Measurements from ENCODE around the gene BCAS1. TPM values are rescaled to one million over a fixed set of nuclear protein-coding genes. Genes with fewer than 3 reads are reported as not detected.

Gene BCAS1
- total RNA-seq, 2 experiments from 2014 or later, result 0.09 TPM; not detected in 1

GRCh38 chr20:53970232-53970631, 100.2 kb downstream of the BCAS1 start:
- POLR2A ChIA-PET, result no interaction called here
- Mint-ChIP-seq H3K36me3 (no peaks in the 10 kb centered on the region), H3K27me3 (no peaks in the 10 kb centered on the region), H3K27ac (no peak overlapping the region), H3K9me3 (peaks cover 5% of the 10 kb centered on the region), H3K4me3 (no peak overlapping the region), H3K4me1 (no peaks in the 10 kb centered on the region)
- ATAC-seq (ENCODE audit: low read depth), result no peak
- DNase-seq, result no peak

GRCh38 chr20:53967527-53967926, 102.9 kb downstream of the BCAS1 start:
- no peak overlapping the region for H3K4me3 Mint-ChIP-seq
- POLR2A ChIA-PET, result no interaction called here
- peaks cover 4% of the 10 kb centered on the region for H3K27me3 Mint-ChIP-seq
- DNase-seq, result no peak
- H3K9me3 Mint-ChIP-seq, result no peaks in the 10 kb centered on the region
- no peaks in the 10 kb centered on the region for H3K36me3 Mint-ChIP-seq
- ATAC-seq (ENCODE audit: low read depth), result no peak
- H3K27ac Mint-ChIP-seq, result no peak overlapping the region
- H3K4me1 Mint-ChIP-seq, result no peaks in the 10 kb centered on the region

GRCh38 chr20:53966774-53967398, 103.5 kb downstream of the BCAS1 start:
- ATAC-seq (ENCODE audit: low read depth), result no peak
- no peaks in the 10 kb centered on the region for H3K36me3 Mint-ChIP-seq
- H3K27ac Mint-ChIP-seq, result no peak overlapping the region
- H3K4me3 Mint-ChIP-seq, result no peak overlapping the region
- H3K9me3 Mint-ChIP-seq, result no peaks in the 10 kb centered on the region
- H3K27me3 Mint-ChIP-seq, result peaks cover 4% of the 10 kb centered on the region
- POLR2A ChIA-PET, result no interaction called here
- no peaks in the 10 kb centered on the region for H3K4me1 Mint-ChIP-seq
- no peak for DNase-seq

DNA sequence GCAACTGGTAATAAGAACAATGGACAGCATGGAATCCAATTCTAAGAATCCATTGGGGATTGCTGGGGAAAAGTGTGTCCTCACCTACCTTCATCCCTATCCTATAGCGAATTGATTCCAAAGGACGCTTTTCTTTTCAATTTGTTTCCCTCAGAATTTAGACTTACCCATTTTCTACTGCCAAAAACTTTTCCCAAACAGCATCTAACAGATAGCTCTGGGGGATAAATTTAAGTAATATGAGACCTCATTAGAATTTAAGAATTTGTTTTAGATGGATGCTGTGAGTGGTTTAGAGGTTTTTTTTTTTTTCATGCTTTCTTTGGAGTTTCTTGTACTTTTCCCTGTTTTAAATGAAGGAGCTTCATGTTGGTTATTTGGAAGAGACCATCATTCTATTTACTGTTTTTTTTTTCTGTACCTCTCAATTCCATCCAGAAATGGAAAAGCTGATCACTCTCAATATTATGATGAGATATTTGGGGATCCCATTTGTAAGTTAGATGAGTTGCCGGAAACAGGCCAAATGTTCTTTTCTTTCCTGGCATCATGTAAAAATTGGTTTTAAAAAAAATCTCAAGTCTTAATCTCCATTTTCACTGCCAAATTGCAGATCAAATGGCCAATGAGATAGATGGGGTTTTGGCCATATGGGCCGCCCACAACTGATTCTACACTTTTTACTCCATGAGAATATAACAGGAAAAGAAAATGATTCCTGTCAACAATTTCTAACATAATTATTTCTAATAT, 105.7 kb downstream of the BCAS1 start:
- peaks cover 6% of the 10 kb centered on the region for H3K27me3 Mint-ChIP-seq
- peaks cover 2% of the 10 kb centered on the region for H3K4me1 Mint-ChIP-seq
- no peak for DNase-seq
- H3K27ac Mint-ChIP-seq, result no peak overlapping the region
- no peaks in the 10 kb centered on the region for H3K36me3 Mint-ChIP-seq
- ATAC-seq (ENCODE audit: low read depth), result no peak
- POLR2A ChIA-PET, result no interaction called here
- H3K9me3 Mint-ChIP-seq, result no peaks in the 10 kb centered on the region
- H3K4me3 Mint-ChIP-seq, result no peak overlapping the region

GRCh38 chr20:53964067-53964466, 106.3 kb downstream of the BCAS1 start:
- H3K9me3 Mint-ChIP-seq, result no peaks in the 10 kb centered on the region
- POLR2A ChIA-PET, result no interaction called here
- DNase-seq (no peak), ATAC-seq (ENCODE audit: low read depth) (no peak)
- peaks cover 2% of the 10 kb centered on the region for H3K4me1 Mint-ChIP-seq
- H3K4me3 Mint-ChIP-seq, result no peak overlapping the region
- H3K27ac Mint-ChIP-seq, result no peak overlapping the region
- H3K36me3 Mint-ChIP-seq, result no peaks in the 10 kb centered on the region
- peaks cover 6% of the 10 kb centered on the region for H3K27me3 Mint-ChIP-seq

DNA sequence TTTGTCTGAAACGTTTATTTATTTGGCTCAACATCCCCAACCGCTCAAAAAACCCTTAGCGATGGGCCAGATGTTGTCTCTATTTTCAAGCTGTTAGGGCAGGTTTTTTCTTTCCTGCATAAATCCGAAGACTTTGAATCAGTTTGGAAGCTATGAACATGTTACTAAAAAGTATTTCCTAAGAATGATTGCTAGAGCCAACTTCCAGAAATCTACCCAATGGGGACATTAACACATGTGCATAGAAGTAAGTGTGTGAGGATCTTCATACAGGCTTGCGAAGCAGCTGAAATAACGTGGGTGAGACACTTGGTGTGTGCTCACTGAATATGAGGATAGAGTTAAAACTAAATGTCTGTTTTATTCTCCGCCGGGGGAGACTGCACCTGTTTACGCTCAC, 106.8 kb downstream of the BCAS1 start:
- Mint-ChIP-seq H3K4me3 (no peak overlapping the region), H3K27ac (no peak overlapping the region), H3K27me3 (peaks cover 6% of the 10 kb centered on the region), H3K36me3 (no peaks in the 10 kb centered on the region), H3K4me1 (peaks cover 2% of the 10 kb centered on the region), H3K9me3 (no peaks in the 10 kb centered on the region)
- DNase-seq, result no peak
- POLR2A ChIA-PET, result no interaction called here
- no peak for ATAC-seq (ENCODE audit: low read depth)

DNA sequence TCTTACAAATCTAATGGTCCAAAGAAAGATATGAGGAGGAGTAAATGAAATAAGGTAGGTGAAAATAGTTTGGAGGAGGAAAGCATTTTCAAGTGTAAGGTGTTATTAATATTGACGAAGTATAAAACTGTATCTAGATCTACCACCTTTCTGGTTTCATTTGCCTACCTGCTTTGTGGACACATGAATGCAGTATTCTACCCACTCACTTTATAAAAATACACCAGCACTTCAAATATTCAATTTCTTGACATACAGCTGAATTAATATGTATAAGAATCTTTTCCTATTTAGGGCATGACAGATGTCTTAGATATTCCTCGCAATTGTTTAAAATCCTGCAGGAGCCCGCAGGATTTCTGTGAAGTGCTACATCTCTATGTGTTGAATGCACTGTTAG, 108.0 kb downstream of the BCAS1 start:
- Mint-ChIP-seq H3K27me3 (peaks cover 6% of the 10 kb centered on the region), H3K9me3 (no peaks in the 10 kb centered on the region), H3K4me3 (no peak overlapping the region), H3K36me3 (peaks cover 1% of the 10 kb centered on the region), H3K27ac (no peak overlapping the region), H3K4me1 (peaks cover 2% of the 10 kb centered on the region)
- DNase-seq (no peak), ATAC-seq (ENCODE audit: low read depth) (no peak)
- POLR2A ChIA-PET, result interaction anchor here (1.6 kb wide), 1 partner anchor 13 kb away, joined by 5 read pairs; no protein-coding TSS in a partner anchor

- POLR2A ChIA-PET, result interaction anchor here (1.6 kb wide), 1 partner anchor 12 kb away, joined by 5 read pairs; no protein-coding TSS in a partner anchor
- DNase-seq (no peak), ATAC-seq (ENCODE audit: low read depth) (no peak)
- Mint-ChIP-seq H3K27ac (no peak overlapping the region), H3K27me3 (peaks cover 6% of the 10 kb centered on the region), H3K4me3 (no peak overlapping the region), H3K36me3 (peaks cover 1% of the 10 kb centered on the region), H3K9me3 (no peaks in the 10 kb centered on the region), H3K4me1 (peaks cover 2% of the 10 kb centered on the region)
Observed at GRCh38 chr20:53961527-53961926, 108.9 kb downstream of the BCAS1 start.

- Mint-ChIP-seq H3K27ac (no peak overlapping the region), H3K4me3 (no peak overlapping the region), H3K27me3 (peaks cover 6% of the 10 kb centered on the region), H3K9me3 (no peaks in the 10 kb centered on the region), H3K36me3 (peaks cover 1% of the 10 kb centered on the region), H3K4me1 (peaks cover 2% of the 10 kb centered on the region)
- no peak for ATAC-seq (ENCODE audit: low read depth)
- DNase-seq, result no peak
- POLR2A ChIA-PET, result interaction anchor here (1.6 kb wide), 1 partner anchor 11 kb away, joined by 5 read pairs; no protein-coding TSS in a partner anchor
Observed at GRCh38 chr20:53960579-53961272, 109.7 kb downstream of the BCAS1 start.

DNA sequence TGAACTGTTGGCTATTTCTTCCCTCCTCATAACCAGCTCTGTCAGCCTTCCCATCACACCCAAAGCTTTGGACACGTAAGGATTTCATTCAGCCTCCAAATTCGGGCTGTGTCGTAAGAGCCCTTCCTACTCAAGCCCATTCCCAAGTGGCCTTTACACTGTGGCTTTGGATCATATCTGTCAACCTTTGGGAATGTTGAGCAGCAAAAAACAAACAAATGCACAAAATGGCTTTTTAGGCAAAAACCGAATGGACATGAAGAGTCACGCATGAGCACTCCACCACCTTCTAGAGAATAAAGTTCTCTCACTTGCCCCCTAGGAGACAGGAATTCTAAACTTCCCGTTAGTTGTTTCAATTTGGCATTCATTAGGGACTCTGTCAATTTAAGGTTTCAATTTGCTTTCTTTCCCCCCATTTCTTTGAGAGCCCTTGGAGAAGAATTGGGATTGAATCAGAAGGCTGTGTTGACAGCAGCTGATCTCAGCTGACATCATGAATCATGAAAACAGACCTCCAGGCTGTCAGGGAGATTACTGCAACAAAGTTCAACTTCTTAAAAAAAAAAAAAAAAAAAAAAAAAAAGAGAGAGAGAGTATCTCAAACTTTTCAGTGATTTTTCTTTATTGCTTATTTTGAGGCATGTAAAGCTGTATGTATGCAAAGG, 110.3 kb downstream of the BCAS1 start:
- H3K27me3 Mint-ChIP-seq, result peaks cover 6% of the 10 kb centered on the region
- H3K4me1 Mint-ChIP-seq, result peaks cover 5% of the 10 kb centered on the region
- peaks cover 1% of the 10 kb centered on the region for H3K9me3 Mint-ChIP-seq
- no peak overlapping the region for H3K27ac Mint-ChIP-seq
- H3K36me3 Mint-ChIP-seq, result peaks cover 1% of the 10 kb centered on the region
- POLR2A ChIA-PET, result no interaction called here
- DNase-seq, result no peak
- no peak overlapping the region for H3K4me3 Mint-ChIP-seq
- ATAC-seq (ENCODE audit: low read depth), result no peak

GRCh38 chr20:53958260-53958659, 112.1 kb downstream of the BCAS1 start:
- POLR2A ChIA-PET, result no interaction called here
- peaks cover 5% of the 10 kb centered on the region for H3K4me1 Mint-ChIP-seq
- ATAC-seq (ENCODE audit: low read depth), result no peak

DNA sequence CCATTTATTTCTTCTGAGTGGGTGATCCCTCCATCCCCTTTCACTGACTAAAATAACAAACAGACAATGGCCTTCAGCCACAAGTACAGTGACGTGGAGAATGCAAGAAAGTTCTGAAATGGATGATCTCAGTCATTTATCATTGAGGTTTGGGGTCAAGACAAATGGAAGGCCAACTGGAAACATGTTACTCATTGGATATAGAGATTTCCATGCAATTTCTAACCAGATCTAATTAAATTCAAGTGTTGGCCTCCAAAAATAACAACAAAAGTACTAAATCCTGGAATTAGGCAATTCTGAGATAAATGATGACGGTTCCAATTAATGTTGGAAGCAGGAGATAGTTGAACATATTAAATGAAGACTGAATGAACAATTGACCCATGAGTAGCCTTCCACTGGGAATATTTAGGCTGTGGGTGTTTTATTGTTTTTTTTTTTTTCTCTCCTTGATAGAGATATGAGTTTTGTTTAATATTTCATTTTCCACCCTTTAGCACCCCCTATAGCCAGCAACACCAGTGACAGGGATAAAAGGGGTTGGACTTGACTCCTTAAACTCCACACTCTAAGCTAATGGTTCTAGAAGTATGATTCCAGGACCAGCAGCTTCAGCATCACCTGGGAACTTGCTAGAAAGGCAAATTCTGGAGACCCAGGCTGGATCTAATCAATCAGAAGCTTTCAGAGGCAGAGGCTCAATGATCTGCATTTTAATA, 112.8 kb downstream of the BCAS1 start:
- peaks cover 4% of the 10 kb centered on the region for H3K36me3 Mint-ChIP-seq
- no peak for DNase-seq
- H3K9me3 Mint-ChIP-seq, result peaks cover 6% of the 10 kb centered on the region
- peaks cover 2% of the 10 kb centered on the region for H3K27me3 Mint-ChIP-seq
- no peak overlapping the region for H3K4me3 Mint-ChIP-seq
- no peak for ATAC-seq (ENCODE audit: low read depth)
- POLR2A ChIA-PET, result no interaction called here
- peaks cover 5% of the 10 kb centered on the region for H3K4me1 Mint-ChIP-seq
- H3K27ac Mint-ChIP-seq, result no peak overlapping the region

More at GRCh38 chr20:53958260-53958659, 112.1 kb downstream of the BCAS1 start:
- peaks cover 6% of the 10 kb centered on the region for H3K9me3 Mint-ChIP-seq
- no peak overlapping the region for H3K4me3 Mint-ChIP-seq
- no peak overlapping the region for H3K27ac Mint-ChIP-seq
- no peak for DNase-seq
- peaks cover 2% of the 10 kb centered on the region for H3K27me3 Mint-ChIP-seq
- peaks cover 4% of the 10 kb centered on the region for H3K36me3 Mint-ChIP-seq

Measured in activated naive CD8-positive, alpha-beta T cell treated with anti-CD3 and anti-CD28 coated beads, Interleukin-2, amount 10 ng/mL, durations not matched to agents 7 days and 5 days (primary cell).